H1 (cell line): ENCODE data around the gene UFSP1. TPM values are rescaled to one million over a fixed set of nuclear protein-coding genes. Genes with fewer than 3 reads are reported as not detected.
A peak's percentile ranks its signal among the peaks of the same experiment; 100 is the strongest.

ENCODE experiments used
- CTCF ChIA-PET: fragments of 300-600 bp; sonication (Branson Sonifier 250); formaldehyde crosslinking; loops from one replicate; lab custom pipeline; 2021; ENCODE audit not compliant: partially characterized antibody; lab: Charles Lee
- POLR2A ChIA-PET: fragments of 300-600 bp; sonication (Branson Sonifier 250); formaldehyde crosslinking; loops from one replicate; lab custom pipeline; 2021; ENCODE audit warnings: inconsistent platforms; ENCODE audit not compliant: partially characterized antibody; lab: Charles Lee
- DNase-seq, 2 experiments: peaks; one replicate each; pipeline versions ENCODE4 v3.0.0 to v3.0.0-alpha.2; 2010 to 2022; ENCODE audit warnings: low spot score in 2 of 2, low read depth in 1 of 2, mixed read lengths in 1 of 2
- FAIRE-seq: peaks from 2 replicates; lab custom pipeline; 2011; peaks lifted over from hg19 to GRCh38; lab: Jason Lieb, UNC
- H2AFZ ChIP-seq: 2 replicates; pipeline ENCODE4 v1.8.1; 2012; ENCODE audit warnings: low read length, inconsistent platforms
- H2AK5ac ChIP-seq: 2 replicates; pipeline ENCODE4 v1.6.1; 2013; ENCODE audit warnings: low read depth, low read length
- H2BK120ac ChIP-seq: replicated peaks from 2 replicates; pipeline ENCODE3; 2013; ENCODE audit warnings: low read depth, low read length, inconsistent platforms
- H2BK12ac ChIP-seq: 2 replicates; pipeline ENCODE4 v1.6.1; 2013; ENCODE audit warnings: low read depth, low read length
- H2BK15ac ChIP-seq: 2 replicates; pipeline ENCODE4 v1.6.1; 2013; ENCODE audit warnings: low read length
- H2BK20ac ChIP-seq: 2 replicates; pipeline ENCODE4 v1.6.1; 2013; ENCODE audit warnings: low read length
- H2BK5ac ChIP-seq: 2 replicates; pipeline ENCODE4 v1.6.1; 2013; ENCODE audit warnings: low read depth, low read length
- H3K14ac ChIP-seq: 2 replicates; pipeline ENCODE4 v1.6.1; 2013; ENCODE audit warnings: inconsistent platforms; ENCODE audit not compliant: insufficient read length
- H3K18ac ChIP-seq: 2 replicates; pipeline ENCODE4 v1.6.1; 2013; ENCODE audit warnings: low read length; ENCODE audit errors: extremely low read depth
- H3K23ac ChIP-seq: 2 replicates; pipeline ENCODE4 v1.6.1; 2013; ENCODE audit warnings: inconsistent platforms; ENCODE audit not compliant: insufficient read length
- H3K23me2 ChIP-seq: 2 replicates; pipeline ENCODE4 v1.6.1; 2013; ENCODE audit warnings: low read depth, low read length
- H3K27ac ChIP-seq: 2 replicates; pipeline ENCODE4 v1.6.1; 2011; ENCODE audit warnings: low read depth, low read length, inconsistent platforms
- H3K27me3 ChIP-seq, 4 experiments: replicated peaks in 1 of 4; 1 replicate in 1 of 4; 2 replicates in 3 of 4; pipeline versions ENCODE4 v1.6.1 to v1.8.1; 2011 to 2013; ENCODE audit warnings: low read length in 3 of 4, mild to moderate bottlenecking in 3 of 4, inconsistent platforms in 2 of 4, mixed read lengths in 2 of 4, moderate library complexity in 1 of 4; ENCODE audit not compliant: control insufficient read depth in 3 of 4, insufficient read depth in 3 of 4; ENCODE audit errors: extremely low read depth in 1 of 4
- H3K36me3 ChIP-seq, 4 experiments: 2 replicates each; pipeline versions ENCODE4 v1.6.1 to v1.8.1; 2011 to 2013; ENCODE audit warnings: mild to moderate bottlenecking in 4 of 4, low read length in 3 of 4, moderate library complexity in 2 of 4, control low read depth in 1 of 4, inconsistent platforms in 1 of 4; ENCODE audit not compliant: insufficient read depth in 4 of 4, control insufficient read depth in 2 of 4
- H3K4ac ChIP-seq: replicated peaks from 2 replicates; pipeline ENCODE3; 2013; ENCODE audit warnings: low read length, low read depth, mixed read lengths, inconsistent platforms; ENCODE audit not compliant: insufficient read length
- H3K4me1 ChIP-seq, 4 experiments: replicated peaks in 1 of 4; 1 replicate in 1 of 4; 2 replicates in 3 of 4; pipeline versions ENCODE4 v1.6.1 to v1.8.1; 2011 to 2013; ENCODE audit warnings: low read length in 3 of 4, inconsistent platforms in 2 of 4, mixed read lengths in 1 of 4; ENCODE audit not compliant: insufficient read depth in 4 of 4, control insufficient read depth in 3 of 4
- H3K4me2 ChIP-seq, 2 experiments: 2 replicates each; pipeline versions ENCODE4 v1.6.1 to v1.8.1; 2011 to 2013; ENCODE audit warnings: low read depth in 2 of 2, low read length in 2 of 2, control low read depth in 1 of 2, inconsistent platforms in 1 of 2, mild to moderate bottlenecking in 1 of 2; ENCODE audit not compliant: insufficient read depth in 1 of 2
- H3K4me3 ChIP-seq, 4 experiments: fragments of 200-600, 300-600 bp in 1 of 4; sonication (generic), shearing (Covaris generic), sonication (Bioruptor Twin) in 1 of 4; 2 replicates each; pipeline versions ENCODE4 v1.5.1 to v1.8.1; 2011 to 2016; ENCODE audit warnings: low read length in 4 of 4, low read depth in 3 of 4, control low read depth in 2 of 4, inconsistent platforms in 2 of 4, mild to moderate bottlenecking in 2 of 4, mixed read lengths in 1 of 4, moderate library complexity in 1 of 4; ENCODE audit not compliant: insufficient read depth in 2 of 4; ENCODE audit errors: extremely low read depth in 1 of 4
- H3K56ac ChIP-seq: replicated peaks from 2 replicates; pipeline ENCODE3; 2013; ENCODE audit warnings: low read depth, mild to moderate bottlenecking, mixed read lengths, low read length, inconsistent platforms; ENCODE audit not compliant: insufficient read length
- H3K79me1 ChIP-seq: 2 replicates; pipeline ENCODE4 v1.6.1; 2013; ENCODE audit warnings: low read depth, low read length, control low read depth
- H3K79me2 ChIP-seq, 2 experiments: 2 replicates each; pipeline versions ENCODE4 v1.6.1 to v1.8.1; 2012 to 2013; ENCODE audit warnings: low read length in 2 of 2, mild to moderate bottlenecking in 2 of 2, inconsistent platforms in 1 of 2; ENCODE audit not compliant: insufficient read depth in 2 of 2, control insufficient read depth in 1 of 2
- H3K9ac ChIP-seq, 4 experiments: replicated peaks in 1 of 4; 1 replicate in 1 of 4; 2 replicates in 3 of 4; pipeline versions ENCODE4 v1.6.1 to v1.8.1; 2011 to 2013; ENCODE audit warnings: low read depth in 3 of 4, low read length in 3 of 4, control low read depth in 2 of 4, mild to moderate bottlenecking in 2 of 4, moderate library complexity in 2 of 4, inconsistent platforms in 1 of 4; ENCODE audit errors: extremely low read depth in 1 of 4
- H3K9me3 ChIP-seq, 2 experiments: 2 replicates each; pipeline versions ENCODE4 v1.6.1 to v1.8.1; 2012 to 2013; ENCODE audit warnings: mild to moderate bottlenecking in 2 of 2, moderate library complexity in 2 of 2, control low read depth in 1 of 2, inconsistent platforms in 1 of 2, low read depth in 1 of 2, low read length in 1 of 2, mixed read lengths in 1 of 2; ENCODE audit not compliant: insufficient read depth in 2 of 2
- H4K20me1 ChIP-seq, 2 experiments: replicated peaks in 1 of 2; 2 replicates each; pipeline versions ENCODE3 to v1.8.1; 2011 to 2013; ENCODE audit warnings: inconsistent platforms in 2 of 2, low read length in 2 of 2, mild to moderate bottlenecking in 1 of 2; ENCODE audit not compliant: insufficient read depth in 2 of 2, control insufficient read depth in 1 of 2
- H4K5ac ChIP-seq: 2 replicates; pipeline ENCODE4 v1.6.1; 2013; ENCODE audit warnings: low read length, low read depth, mixed read lengths, inconsistent platforms; ENCODE audit not compliant: insufficient read length
- H4K8ac ChIP-seq: 2 replicates; pipeline ENCODE4 v1.8.0; 2013; ENCODE audit warnings: mild to moderate bottlenecking, moderate library complexity, low read length, inconsistent platforms; ENCODE audit not compliant: insufficient read depth; ENCODE audit errors: extremely low read depth
- H4K91ac ChIP-seq: replicated peaks from 2 replicates; pipeline ENCODE3; 2013; ENCODE audit warnings: low read length, mixed read lengths, inconsistent platforms; ENCODE audit not compliant: insufficient read length
- KDM4A ChIP-seq: IDR thresholded peaks from one replicate; pipeline ENCODE4 v1.7.1; 2012; ENCODE audit warnings: low read depth, mild to moderate bottlenecking, moderate library complexity, low read length, inconsistent platforms; ENCODE audit not compliant: severe bottlenecking
- TEAD4 ChIP-seq: IDR thresholded peaks from 2 replicates; pipeline ENCODE4 v1.6.1; 2012; ENCODE audit warnings: low read depth, low read length, inconsistent platforms, mixed read lengths
- WGBS, 2 experiments: shearing (Covaris generic) in 1 of 2; methylation state at CpG; one replicate each; pipeline versions ENCODE4 v1.1.6 to v1.1.7; 2013 to 2015; ENCODE audit warnings: low lambda C conversion rate in 2 of 2, mixed read lengths in 2 of 2, inconsistent platforms in 1 of 2, low coverage in 1 of 2, missing lambda C conversion rate in 1 of 2; ENCODE audit not compliant: insufficient replicate concordance in 2 of 2, insufficient coverage in 1 of 2, insufficient read length in 1 of 2; ENCODE audit errors: extremely low coverage in 1 of 2, missing lambda C conversion rate in 1 of 2; 5-methylcytosine and 5-hydroxymethylcytosine counted together
- polyA plus RNA-seq, 7 experiments: library from polyadenylated mRNA; depleted of rRNA in 3 of 7; stranded (reverse) in 5 of 7; unstranded in 2 of 7; fragments of >200 nt in 5 of 7; fragments of 200-250 nt in 2 of 7; gene quantifications; 1 replicate in 5 of 7; 2 replicates in 1 of 7; 4 replicates in 1 of 7; pipeline versions ENCODE4 v1.2.1 to v1.2.3, GENCODE V29; 2011 to 2013; ENCODE audit warnings: missing spikeins in 2 of 7, mixed read lengths in 2 of 7
- total RNA-seq: library from RNA; stranded (reverse); fragmentation: NEBNext Ultra II Directional; extraction: Animal tissue kit (Norgen Biotek cat#: 25700); gene quantifications from 2 replicates; pipeline ENCODE4 v1.2.1, GENCODE V29; 2021

UFSP1 gene
- total and polyA plus RNA-seq, 2 of the 8 experiments (the other 6 are each of a cell fraction or from before 2014, with no cell fraction given): 1.6 to 4.3 TPM

GRCh38 chr7:100856871-100857282 is 32.6 kb downstream of the UFSP1 start:
- Histone ChIP-seq H3K23me2 (peaks cover 4% of the 10 kb centered on the region; the same call in 1 of the 2 replicates), H3K36me3 (peaks cover 6 to 17% (median 8%) of the 10 kb centered on the region in 4 experiments; a peak in 5 of 8 replicates), H2BK20ac (no peak overlapping the region), H3K56ac (no peak overlapping the region), H3K79me1 (peaks cover 12% of the 10 kb centered on the region), H3K79me2 (peaks cover 0 to 21% of the 10 kb centered on the region in 2 experiments; a peak in 1 of 4 replicates), H4K8ac (peak overlapping the region; percentile 88; the same call in 1 of the 2 replicates), H4K5ac (no peak overlapping the region), H3K4me2 (no peak overlapping the region), H3K4ac (no peak overlapping the region), H4K20me1 (peaks cover 0 to 15% of the 10 kb centered on the region in 2 experiments), H2AK5ac (no peak overlapping the region), H3K18ac (no peak overlapping the region), H2BK12ac (no peak overlapping the region), H3K4me1 (peaks cover 0 to 6% (median 0%) of the 10 kb centered on the region in 4 experiments; a peak in 1 of 7 replicates), H2BK15ac (no peak overlapping the region), H3K4me3 (no peak overlapping the region), H4K91ac (no peak overlapping the region), H2BK120ac (no peak overlapping the region), H3K27ac (no peak overlapping the region), H2BK5ac (no peak overlapping the region), H2AFZ (no peak overlapping the region), H3K23ac (no peak overlapping the region), H3K27me3 (no peaks in the 10 kb centered on the region), H3K14ac (no peak overlapping the region), H3K9me3 (no peaks in the 10 kb centered on the region), H3K9ac (no peak overlapping the region; a peak in 1 of 7 replicates)
- TF ChIP-seq TEAD4 (0 out of 2 replicates have a peak, but pooled peaks have one; percentile 21), KDM4A (no peak)
- POLR2A ChIA-PET: interaction anchor here (0.7 to 3.1 kb wide), 4 partner anchors 11 to 53 kb away, joined by 3 to 21 read pairs (median 4); partner anchors contain the start of gene TRIP6
- no peak for DNase-seq
- CTCF ChIA-PET: interaction anchor here (0.8 to 13.9 kb wide), 4 partner anchors 8 to 53 kb away, joined by 3 to 215 read pairs (median 6); no protein-coding TSS in a partner anchor
- WGBS, 2 experiments: 84% methylated on average over 16 of the region's 16 CpGs; no CpG with 5 or more reads in 1 of the 2 experiments
- no peak for FAIRE-seq
